Right atrium auricular region (tissue), 2 donors: ENCODE measurements around the gene NAV2. TPM values are rescaled to one million over a fixed set of nuclear protein-coding genes. Genes with fewer than 3 reads are reported as not detected.

Source experiments
- DNase-seq: peaks from one replicate; pipeline ENCODE4 v3.0.0-alpha.2; 2019; ENCODE audit warnings: low spot score
- H3K27ac ChIP-seq, 2 donors: fragments of 200-600 bp; sonication (generic); 1 replicate in 1 of 2; 2 replicates in 1 of 2; pipeline ENCODE4 v1.5.1; 2016 to 2019
- H3K27me3 ChIP-seq, 2 donors: fragments of 200-600 bp; sonication (generic); one replicate each; pipeline versions ENCODE4 v1.5.1 to v1.6.0; 2017 to 2019
- H3K36me3 ChIP-seq: fragments of 200-600 bp; sonication (generic); one replicate; pipeline ENCODE4 v1.5.1; 2016
- H3K4me1 ChIP-seq, 2 donors: fragments of 200-600 bp; sonication (generic); one replicate each; pipeline versions ENCODE4 v1.5.1 to v1.6.0; 2017 to 2019
- H3K4me3 ChIP-seq, 2 donors: fragments of 200-600 bp; sonication (generic); 1 replicate in 1 of 2; 2 replicates in 1 of 2; pipeline ENCODE4 v1.5.1; 2017 to 2019; ENCODE audit warnings: mild to moderate bottlenecking in 1 of 2, moderate library complexity in 1 of 2
- H3K9me3 ChIP-seq, 2 donors: fragments of 200-600 bp; sonication (generic); one replicate each; pipeline ENCODE4 v1.5.1; 2019
- total RNA-seq, 2 donors: library from RNA; depleted of rRNA; stranded (reverse); fragments of >200 nt; gene quantifications; one replicate each; pipeline ENCODE4 v1.1.0, GENCODE V29; 2016
- TF ChIP-seq, protein P1 (sequence below), 2 donors: fragments of 200-600 bp; sonication (generic); IDR thresholded peaks; one replicate each; pipeline ENCODE4 v1.5.1; 2019; ENCODE audit warnings: antibody characterized with exemption in 2 of 2

Gene NAV2
- total RNA-seq, 2 donors from 2014 or later = 11.4 to 19.2 TPM

DNA sequence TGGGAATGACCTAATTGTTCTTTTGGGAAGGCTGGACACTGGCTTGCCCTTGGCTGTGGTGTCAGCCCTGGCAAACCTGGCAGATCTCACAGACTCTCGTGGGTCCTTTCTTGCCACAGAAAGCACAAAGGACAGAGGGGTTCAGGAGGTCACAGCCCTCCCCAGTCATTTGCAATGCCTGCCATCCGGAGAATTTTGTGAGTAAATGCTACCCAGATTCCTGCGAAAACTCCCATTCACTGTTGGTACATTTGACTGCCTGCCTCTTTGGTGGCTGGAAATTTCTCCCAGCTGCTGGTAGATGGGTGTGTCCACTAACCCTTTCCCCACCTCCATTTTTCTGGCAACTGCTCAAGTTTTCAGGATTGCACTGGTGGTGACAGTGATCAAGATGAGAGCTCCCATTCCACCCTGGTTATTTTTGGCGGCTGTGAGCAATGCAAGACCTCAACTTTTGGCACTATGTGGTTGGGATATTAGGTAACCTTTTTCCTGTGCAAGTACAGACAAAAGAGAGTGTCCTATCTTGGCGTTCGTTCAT is 155.7 kb downstream of the NAV2 start:
- DNase-seq = peak; percentile 72
- Histone ChIP-seq H3K36me3 (no peaks in the 10 kb centered on the region), H3K4me1 (peaks cover 0 to 58% of the 10 kb centered on the region in 2 donors), H3K27me3 (no peaks in the 10 kb centered on the region), H3K4me3 (no peak overlapping the region), H3K27ac (peak overlapping the region; percentile 35 to 74), H3K9me3 (no peaks in the 10 kb centered on the region)
- TF ChIP-seq, protein P1, sequence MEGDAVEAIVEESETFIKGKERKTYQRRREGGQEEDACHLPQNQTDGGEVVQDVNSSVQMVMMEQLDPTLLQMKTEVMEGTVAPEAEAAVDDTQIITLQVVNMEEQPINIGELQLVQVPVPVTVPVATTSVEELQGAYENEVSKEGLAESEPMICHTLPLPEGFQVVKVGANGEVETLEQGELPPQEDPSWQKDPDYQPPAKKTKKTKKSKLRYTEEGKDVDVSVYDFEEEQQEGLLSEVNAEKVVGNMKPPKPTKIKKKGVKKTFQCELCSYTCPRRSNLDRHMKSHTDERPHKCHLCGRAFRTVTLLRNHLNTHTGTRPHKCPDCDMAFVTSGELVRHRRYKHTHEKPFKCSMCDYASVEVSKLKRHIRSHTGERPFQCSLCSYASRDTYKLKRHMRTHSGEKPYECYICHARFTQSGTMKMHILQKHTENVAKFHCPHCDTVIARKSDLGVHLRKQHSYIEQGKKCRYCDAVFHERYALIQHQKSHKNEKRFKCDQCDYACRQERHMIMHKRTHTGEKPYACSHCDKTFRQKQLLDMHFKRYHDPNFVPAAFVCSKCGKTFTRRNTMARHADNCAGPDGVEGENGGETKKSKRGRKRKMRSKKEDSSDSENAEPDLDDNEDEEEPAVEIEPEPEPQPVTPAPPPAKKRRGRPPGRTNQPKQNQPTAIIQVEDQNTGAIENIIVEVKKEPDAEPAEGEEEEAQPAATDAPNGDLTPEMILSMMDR (IDR thresholded peaks at IDR 0.05) = no peak

DNA sequence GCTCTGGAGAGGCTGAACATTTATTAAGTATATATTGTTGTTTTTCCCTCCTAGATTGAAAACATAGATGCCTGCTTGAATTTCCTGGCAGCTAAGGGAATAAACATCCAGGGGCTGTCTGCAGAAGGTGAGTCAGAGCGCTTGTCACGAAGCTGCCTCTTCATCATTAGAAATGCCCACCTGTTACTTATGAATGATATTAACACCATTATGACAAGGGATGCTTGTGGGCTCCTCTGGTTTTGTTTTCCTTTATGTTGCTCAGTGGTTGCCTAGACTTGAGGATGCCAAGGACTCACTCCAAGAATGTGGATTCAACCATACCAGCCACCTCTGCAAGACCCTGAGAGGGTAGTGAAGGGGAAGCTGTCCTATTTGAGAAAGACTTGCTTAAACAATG is 156.2 kb downstream of the NAV2 start:
- peaks cover 0 to 56% of the 10 kb centered on the region in 2 donors for H3K4me1 ChIP-seq
- H3K9me3 ChIP-seq = no peaks in the 10 kb centered on the region
- H3K4me3 ChIP-seq = no peak overlapping the region
- H3K36me3 ChIP-seq = no peaks in the 10 kb centered on the region
- no peak for DNase-seq
- H3K27ac ChIP-seq = peak overlapping the region; percentile 35 to 74
- H3K27me3 ChIP-seq = no peaks in the 10 kb centered on the region
- TF ChIP-seq, protein P1 (IDR thresholded peaks at IDR 0.05) = no peak

DNA sequence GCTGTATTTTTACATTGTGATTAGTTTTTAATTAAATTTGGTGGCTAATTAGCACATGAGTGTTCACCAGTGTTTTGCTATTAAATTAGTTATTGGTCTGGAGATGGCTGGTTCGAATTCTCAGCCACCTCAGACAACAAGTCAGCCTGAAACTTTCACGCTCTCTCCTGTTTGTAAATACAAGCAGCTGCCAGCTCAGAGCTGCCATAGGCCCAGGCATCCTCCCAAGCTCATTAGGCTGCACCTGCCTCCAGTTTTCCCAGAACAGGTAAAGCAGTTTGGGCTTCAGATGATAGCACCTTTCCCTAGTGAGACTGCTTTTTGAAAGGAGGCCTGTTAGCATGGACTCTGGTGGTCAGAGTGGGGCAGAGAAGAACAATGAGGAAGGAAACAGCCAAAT is 156.8 kb downstream of the NAV2 start:
- Histone ChIP-seq H3K4me1 (peaks cover 0 to 50% of the 10 kb centered on the region in 2 donors), H3K4me3 (no peak overlapping the region), H3K27me3 (no peaks in the 10 kb centered on the region), H3K9me3 (no peaks in the 10 kb centered on the region), H3K36me3 (no peaks in the 10 kb centered on the region), H3K27ac (peak overlapping the region in 1 of 2 donors; percentile 74)
- TF ChIP-seq, protein P1 (IDR thresholded peaks at IDR 0.05) = no peak
- DNase-seq = no peak

DNA sequence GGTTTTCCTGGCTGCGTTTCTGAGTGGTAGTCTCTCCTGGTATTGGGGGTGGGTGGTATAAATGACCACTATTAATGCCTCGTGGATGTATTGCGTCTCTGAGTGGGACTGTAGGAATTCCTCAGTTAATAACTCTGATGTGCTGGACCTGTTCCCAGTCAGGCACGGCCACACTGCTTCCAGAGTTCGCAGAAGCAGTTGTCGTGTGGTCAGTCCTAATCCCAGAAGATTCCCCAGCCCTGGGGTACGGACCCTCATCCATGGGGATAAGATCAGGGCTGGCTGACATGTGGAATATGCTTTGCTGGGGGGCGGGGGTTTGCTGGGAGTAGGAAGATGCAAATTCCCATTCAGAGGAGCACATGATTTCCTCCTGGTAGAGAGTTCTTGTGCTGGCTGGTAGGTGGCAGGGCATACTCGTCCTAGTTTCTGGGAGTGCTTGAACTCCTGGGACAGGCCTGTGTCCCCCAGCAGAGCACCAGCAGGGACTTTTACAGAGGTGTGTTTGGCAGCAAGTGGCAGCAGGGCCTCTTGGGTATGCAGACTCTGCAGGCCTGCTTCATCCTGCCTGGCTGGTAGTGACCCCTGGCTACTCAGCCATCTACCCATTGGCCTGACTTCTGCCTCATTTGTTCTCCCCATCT is 157.4 kb downstream of the NAV2 start:
- Histone ChIP-seq H3K27me3 (no peaks in the 10 kb centered on the region), H3K36me3 (no peaks in the 10 kb centered on the region), H3K4me3 (no peak overlapping the region), H3K9me3 (no peaks in the 10 kb centered on the region), H3K27ac (peak overlapping the region in 1 of 2 donors; percentile 74), H3K4me1 (peaks cover 0 to 44% of the 10 kb centered on the region in 2 donors)
- TF ChIP-seq, protein P1 (IDR thresholded peaks at IDR 0.05) = peak in 1 of 2 donors; percentile 18
- no peak for DNase-seq

DNA sequence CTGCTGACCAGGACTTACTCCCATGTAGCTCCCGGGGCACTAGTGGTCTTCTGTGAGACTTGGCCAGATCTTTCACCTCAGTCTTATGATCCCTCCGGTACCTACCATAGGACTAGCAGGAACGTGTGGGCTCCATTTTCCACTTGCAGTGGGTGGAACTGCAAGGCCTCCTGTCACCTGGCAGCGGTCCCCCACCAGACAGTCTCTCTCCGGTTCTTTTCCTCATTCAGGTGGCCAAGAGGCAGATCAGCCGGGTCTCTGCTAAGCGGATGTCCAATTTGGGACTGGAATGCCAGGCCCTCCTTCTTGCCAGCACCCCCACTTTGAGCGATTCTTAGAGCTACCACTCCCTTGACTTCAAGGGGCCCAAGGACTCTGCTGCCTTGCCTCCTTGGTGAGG is 158.9 kb downstream of the NAV2 start:
- no peaks in the 10 kb centered on the region for H3K9me3 ChIP-seq
- H3K36me3 ChIP-seq = no peaks in the 10 kb centered on the region
- H3K4me1 ChIP-seq = peaks cover 0 to 43% of the 10 kb centered on the region in 2 donors
- TF ChIP-seq, protein P1 (IDR thresholded peaks at IDR 0.05) = no peak
- H3K27ac ChIP-seq = no peak overlapping the region
- DNase-seq = no peak
- no peak overlapping the region for H3K4me3 ChIP-seq
- H3K27me3 ChIP-seq = no peaks in the 10 kb centered on the region
